Measurements from ENCODE around the gene VEGFC. TPM values are rescaled to one million over a fixed set of nuclear protein-coding genes. Genes with fewer than 3 reads are reported as not detected.

VEGFC gene
- total RNA-seq, 1 experiment from 2014 or later: not detected

DNA sequence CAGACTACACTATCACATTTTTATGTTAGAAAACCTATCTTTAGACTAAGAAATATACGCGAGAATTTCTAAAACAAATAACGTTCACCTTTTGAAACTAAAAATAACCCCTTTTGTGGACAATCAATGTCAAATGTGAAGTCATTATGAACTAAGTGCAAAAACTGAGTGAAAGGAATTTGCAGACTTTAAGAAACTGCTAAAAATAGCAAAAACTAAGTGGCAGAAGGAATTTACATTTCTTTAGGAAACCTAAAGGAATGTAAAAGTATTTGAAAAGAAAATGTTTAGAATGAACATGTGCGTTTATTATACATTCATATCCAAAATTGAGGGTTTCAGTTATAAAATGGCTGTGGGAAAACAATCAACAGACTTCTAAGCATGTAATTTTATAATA, 58.3 kb downstream of the VEGFC start:
- H3K27ac Mint-ChIP-seq (ENCODE audit: unreplicated experiment): no peak overlapping the region
- POLR2A ChIA-PET: no interaction called here
- H3K27me3 Mint-ChIP-seq (ENCODE audit: insufficient read depth, unreplicated experiment): no peaks in the 10 kb centered on the region
- BruUV-seq (replicated peaks): no TSS peak
- intact Hi-C loops (cut with micrococcal nuclease; ENCODE audit: unreplicated experiment): no loop called here
- Histone ChIP-seq H3K4me1 (no peaks in the 10 kb centered on the region), H3K9me3 (no peaks in the 10 kb centered on the region), H3K27me3 (replicated peaks; ENCODE audit: control insufficient read depth, insufficient read depth, low read length) (no peaks in the 10 kb centered on the region), H3K36me3 (ENCODE audit: control insufficient read depth, insufficient read depth, low read length) (no peaks in the 10 kb centered on the region), H3K4me3 (ENCODE audit: low read depth, low read length) (no peak overlapping the region)
- CTCF ChIA-PET: no interaction called here
- H3K9me3 Mint-ChIP-seq (ENCODE audit: unreplicated experiment): no peaks in the 10 kb centered on the region
- no peak for DNase-seq
- TF ChIP-seq, protein P1, sequence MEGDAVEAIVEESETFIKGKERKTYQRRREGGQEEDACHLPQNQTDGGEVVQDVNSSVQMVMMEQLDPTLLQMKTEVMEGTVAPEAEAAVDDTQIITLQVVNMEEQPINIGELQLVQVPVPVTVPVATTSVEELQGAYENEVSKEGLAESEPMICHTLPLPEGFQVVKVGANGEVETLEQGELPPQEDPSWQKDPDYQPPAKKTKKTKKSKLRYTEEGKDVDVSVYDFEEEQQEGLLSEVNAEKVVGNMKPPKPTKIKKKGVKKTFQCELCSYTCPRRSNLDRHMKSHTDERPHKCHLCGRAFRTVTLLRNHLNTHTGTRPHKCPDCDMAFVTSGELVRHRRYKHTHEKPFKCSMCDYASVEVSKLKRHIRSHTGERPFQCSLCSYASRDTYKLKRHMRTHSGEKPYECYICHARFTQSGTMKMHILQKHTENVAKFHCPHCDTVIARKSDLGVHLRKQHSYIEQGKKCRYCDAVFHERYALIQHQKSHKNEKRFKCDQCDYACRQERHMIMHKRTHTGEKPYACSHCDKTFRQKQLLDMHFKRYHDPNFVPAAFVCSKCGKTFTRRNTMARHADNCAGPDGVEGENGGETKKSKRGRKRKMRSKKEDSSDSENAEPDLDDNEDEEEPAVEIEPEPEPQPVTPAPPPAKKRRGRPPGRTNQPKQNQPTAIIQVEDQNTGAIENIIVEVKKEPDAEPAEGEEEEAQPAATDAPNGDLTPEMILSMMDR (IDR thresholded peaks at IDR 0.05; ENCODE audit: insufficient read depth in 1 of 2, low read depth in 1 of 2, low read length in 1 of 2, severe bottlenecking in 1 of 2, unreplicated experiment in 1 of 2): no peak
- H3K36me3 Mint-ChIP-seq (ENCODE audit: insufficient read depth, unreplicated experiment): no peaks in the 10 kb centered on the region
- H3K4me1 Mint-ChIP-seq (ENCODE audit: low read depth, unreplicated experiment): no peaks in the 10 kb centered on the region
- H3K4me3 Mint-ChIP-seq (ENCODE audit: unreplicated experiment): no peak overlapping the region

DNA sequence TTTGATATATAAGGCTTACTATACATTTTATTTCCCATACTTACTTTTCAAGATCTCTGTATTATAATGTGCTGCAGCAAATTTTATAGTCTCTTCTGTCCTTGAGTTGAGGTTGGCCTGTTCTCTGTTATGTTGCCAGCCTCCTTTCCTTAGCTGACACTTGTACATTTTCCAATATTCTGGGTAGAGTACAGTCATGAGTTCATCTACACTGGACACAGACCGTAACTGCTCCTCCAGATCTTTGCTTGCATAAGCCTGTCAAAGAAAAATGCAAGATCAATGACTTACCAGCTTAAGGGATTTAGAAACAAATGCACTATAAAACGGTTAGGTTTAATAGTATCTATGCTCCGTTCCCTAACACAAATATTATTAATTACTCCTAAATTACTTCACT, 63.2 kb downstream of the VEGFC start:
- Histone ChIP-seq H3K27me3 (replicated peaks; ENCODE audit: control insufficient read depth, insufficient read depth, low read length) (no peaks in the 10 kb centered on the region), H3K4me1 (no peaks in the 10 kb centered on the region), H3K9me3 (no peaks in the 10 kb centered on the region), H3K36me3 (ENCODE audit: control insufficient read depth, insufficient read depth, low read length) (no peaks in the 10 kb centered on the region), H3K4me3 (ENCODE audit: low read depth, low read length) (no peak overlapping the region)
- intact Hi-C loops (cut with micrococcal nuclease; ENCODE audit: unreplicated experiment): no loop called here
- Mint-ChIP-seq H3K4me3 (ENCODE audit: unreplicated experiment) (no peak overlapping the region), H3K4me1 (ENCODE audit: low read depth, unreplicated experiment) (no peaks in the 10 kb centered on the region), H3K36me3 (ENCODE audit: insufficient read depth, unreplicated experiment) (no peaks in the 10 kb centered on the region), H3K27me3 (ENCODE audit: insufficient read depth, unreplicated experiment) (no peaks in the 10 kb centered on the region), H3K27ac (ENCODE audit: unreplicated experiment) (no peak overlapping the region), H3K9me3 (ENCODE audit: unreplicated experiment) (no peaks in the 10 kb centered on the region)
- DNase-seq: no peak
- ChIA-PET CTCF (no interaction called here), POLR2A (no interaction called here)
- BruUV-seq (replicated peaks): no TSS peak
- TF ChIP-seq, protein P1 (IDR thresholded peaks at IDR 0.05; ENCODE audit: insufficient read depth in 1 of 2, low read depth in 1 of 2, low read length in 1 of 2, severe bottlenecking in 1 of 2, unreplicated experiment in 1 of 2): no peak

DNA sequence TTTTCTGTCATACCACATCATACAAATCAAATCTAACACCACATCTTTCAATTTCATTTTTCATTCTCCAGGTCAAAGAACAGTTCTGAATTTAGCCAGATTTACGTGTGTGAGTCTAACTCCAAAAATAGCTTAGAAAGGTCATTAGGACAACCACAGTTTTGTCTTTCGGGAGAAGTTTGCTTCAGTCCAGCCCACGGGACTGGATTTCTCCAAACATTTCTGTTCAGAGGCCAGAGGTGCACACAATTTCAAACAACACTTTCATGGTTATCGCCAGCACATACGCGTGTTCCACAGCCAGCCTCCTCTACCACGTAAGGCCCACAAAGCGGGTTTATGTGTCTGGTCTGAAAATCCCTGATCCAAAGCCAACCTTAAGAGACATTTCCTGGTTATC, 65.9 kb downstream of the VEGFC start:
- TF ChIP-seq, protein P1 (IDR thresholded peaks at IDR 0.05; ENCODE audit: insufficient read depth in 1 of 2, low read depth in 1 of 2, low read length in 1 of 2, severe bottlenecking in 1 of 2, unreplicated experiment in 1 of 2): no peak

More for the DNA sequence above, 65.9 kb downstream of the VEGFC start:
- no peaks in the 10 kb centered on the region for H3K9me3 Mint-ChIP-seq (ENCODE audit: unreplicated experiment)
- no peaks in the 10 kb centered on the region for H3K27me3 ChIP-seq (replicated peaks; ENCODE audit: control insufficient read depth, insufficient read depth, low read length)
- no peak overlapping the region for H3K4me3 ChIP-seq (ENCODE audit: low read depth, low read length)
- DNase-seq: no peak
- ChIA-PET POLR2A (no interaction called here), CTCF (no interaction called here)
- no peaks in the 10 kb centered on the region for H3K36me3 Mint-ChIP-seq (ENCODE audit: insufficient read depth, unreplicated experiment)
- H3K4me3 Mint-ChIP-seq (ENCODE audit: unreplicated experiment): no peak overlapping the region
- no peaks in the 10 kb centered on the region for H3K36me3 ChIP-seq (ENCODE audit: control insufficient read depth, insufficient read depth, low read length)
- no peaks in the 10 kb centered on the region for H3K4me1 ChIP-seq
- intact Hi-C loops (cut with micrococcal nuclease; ENCODE audit: unreplicated experiment): no loop called here
- H3K9me3 ChIP-seq: no peaks in the 10 kb centered on the region
- H3K27me3 Mint-ChIP-seq (ENCODE audit: insufficient read depth, unreplicated experiment): no peaks in the 10 kb centered on the region
- H3K4me1 Mint-ChIP-seq (ENCODE audit: low read depth, unreplicated experiment): no peaks in the 10 kb centered on the region
- no peak overlapping the region for H3K27ac Mint-ChIP-seq (ENCODE audit: unreplicated experiment)
- BruUV-seq (replicated peaks): no TSS peak
